SK-N-SH (cell line): ENCODE measurements around the gene LBHD1. TPM values are rescaled to one million over a fixed set of nuclear protein-coding genes. Genes with fewer than 3 reads are reported as not detected.

Source experiments
- CTCF ChIA-PET: fragments of 300-600, 350-600 bp; formaldehyde crosslinking; extraction: SDS; loops from one replicate; lab custom pipeline; 2021; lab: Yijun Ruan, JAX
- POLR2A ChIA-PET: fragments of 350-600 bp; sonication (Branson Sonifier 250); formaldehyde crosslinking; extraction: SDS; loops from one replicate; lab custom pipeline; 2020; ENCODE audit warnings: antibody characterized with exemption, inconsistent platforms; lab: Yijun Ruan, JAX
- DNase-seq: peaks from one replicate; pipeline ENCODE4 v3.0.0; 2012
- H2AFZ ChIP-seq: fragments of 200-600 bp; sonication (generic); 2 replicates; pipeline ENCODE4 v1.8.1; 2016; ENCODE audit warnings: antibody characterized with exemption, mild to moderate bottlenecking, low read depth
- H3F3A ChIP-seq: fragments of 200-600 bp; sonication (generic); replicated peaks from 2 replicates; pipeline ENCODE3; 2016; ENCODE audit warnings: antibody characterized with exemption, mild to moderate bottlenecking; ENCODE audit not compliant: insufficient read depth
- H3K27ac ChIP-seq, 2 experiments: fragments of 200-500 bp in 1 of 2; fragments of 200-600 bp in 1 of 2; sonication (Bioruptor generic) in 1 of 2; sonication (generic), shearing (Covaris generic) in 1 of 2; 2 replicates each; pipeline versions ENCODE4 v1.5.1 to v1.6.1; 2014 to 2016; ENCODE audit warnings: low read depth in 2 of 2, inconsistent platforms in 1 of 2, low read length in 1 of 2, mild to moderate bottlenecking in 1 of 2, mixed read lengths in 1 of 2
- H3K27me3 ChIP-seq: fragments of 200-600 bp; sonication (generic), shearing (Covaris generic); 2 replicates; pipeline ENCODE4 v1.6.1; 2016; ENCODE audit warnings: mixed run types; ENCODE audit not compliant: insufficient read depth
- H3K36me3 ChIP-seq, 2 experiments: fragments of 200-500 bp in 1 of 2; fragments of 200-600 bp in 1 of 2; sonication (Bioruptor generic) in 1 of 2; sonication (generic) in 1 of 2; replicated peaks in 1 of 2; 2 replicates each; pipeline versions ENCODE3 to v1.5.1; 2014 to 2016; ENCODE audit warnings: low read length in 1 of 2, mild to moderate bottlenecking in 1 of 2; ENCODE audit not compliant: insufficient read depth in 2 of 2, control insufficient read depth in 1 of 2
- H3K4me1 ChIP-seq, 2 experiments: fragments of 200-500 bp in 1 of 2; fragments of 200-600 bp in 1 of 2; sonication (Bioruptor generic) in 1 of 2; sonication (generic), shearing (Covaris generic) in 1 of 2; 2 replicates each; pipeline versions ENCODE4 v1.5.1 to v1.6.1; 2014 to 2016; ENCODE audit warnings: low read depth in 1 of 2, low read length in 1 of 2, mixed run types in 1 of 2; ENCODE audit not compliant: insufficient read depth in 2 of 2, control insufficient read depth in 1 of 2
- H3K4me2 ChIP-seq: fragments of 200-600 bp; sonication (generic), shearing (Covaris generic); 2 replicates; pipeline ENCODE4 v1.6.1; 2017; ENCODE audit warnings: mixed run types
- H3K4me3 ChIP-seq, 2 experiments: fragments of 200-500 bp in 1 of 2; fragments of 200-600 bp in 1 of 2; sonication (Bioruptor generic) in 1 of 2; sonication (generic), shearing (Covaris generic) in 1 of 2; 2 replicates each; pipeline versions ENCODE4 v1.5.1 to v1.8.1; 2014 to 2016; ENCODE audit warnings: low read depth in 2 of 2, inconsistent platforms in 1 of 2, low read length in 1 of 2, mild to moderate bottlenecking in 1 of 2, mixed read lengths in 1 of 2, moderate library complexity in 1 of 2
- H3K79me2 ChIP-seq: fragments of 200-600 bp; sonication (generic); 2 replicates; pipeline ENCODE4 v1.8.1; 2017; ENCODE audit warnings: mild to moderate bottlenecking; ENCODE audit not compliant: insufficient read depth
- H3K9ac ChIP-seq: fragments of 200-600 bp; sonication (generic); 2 replicates; pipeline ENCODE4 v1.6.1; 2017; ENCODE audit warnings: mixed run types
- H3K9me2 ChIP-seq: fragments of 200-600 bp; sonication (generic); 2 replicates; pipeline ENCODE4 v1.6.1; 2017; ENCODE audit warnings: mixed run types
- H3K9me3 ChIP-seq: fragments of 200-600 bp; sonication (generic); 2 replicates; pipeline ENCODE4 v1.6.1; 2017; ENCODE audit warnings: mixed run types, mild to moderate bottlenecking, moderate library complexity
- H4K20me1 ChIP-seq: fragments of 200-600 bp; sonication (generic); 2 replicates; pipeline ENCODE4 v1.6.1; 2017; ENCODE audit warnings: mild to moderate bottlenecking, mixed run types; ENCODE audit not compliant: insufficient read depth
- ELF1 ChIP-seq: IDR thresholded peaks from 2 replicates; pipeline ENCODE4 v1.4.0; 2012
- GATA2 ChIP-seq: sonication (generic); formaldehyde crosslinking; IDR thresholded peaks from 2 replicates; pipeline ENCODE4 v1.5.0; 2020; ENCODE audit warnings: mild to moderate bottlenecking, missing genetic modification reagents
- IRF3 ChIP-seq: fragments of 150-350 bp; IDR thresholded peaks from 2 replicates; pipeline ENCODE4 v1.6.1; 2016; ENCODE audit warnings: mild to moderate bottlenecking, low read depth, low read length
- JUND ChIP-seq: IDR thresholded peaks from 2 replicates; pipeline ENCODE4 v1.4.0; 2012
- MXI1 ChIP-seq: IDR thresholded peaks from 2 replicates; pipeline ENCODE4 v1.6.1; 2012; ENCODE audit warnings: mild to moderate bottlenecking, low read depth, low read length, improper control_type of control experiment
- POLR2AphosphoS5 ChIP-seq: IDR thresholded peaks from 2 replicates; pipeline ENCODE4 v1.6.1; 2012; ENCODE audit warnings: low read depth, low read length
- RAD21 ChIP-seq: IDR thresholded peaks from 2 replicates; pipeline ENCODE4 v1.6.1; 2012; ENCODE audit warnings: mild to moderate bottlenecking, low read length
- RCOR1 ChIP-seq: fragments of 150-350 bp; IDR thresholded peaks from 2 replicates; pipeline ENCODE4 v1.6.1; 2017; ENCODE audit warnings: antibody characterized with exemption, low read length
- SIN3A ChIP-seq: IDR thresholded peaks from 2 replicates; pipeline ENCODE4 v1.6.1; 2012; ENCODE audit warnings: low read depth, mild to moderate bottlenecking, low read length, moderate library complexity, borderline replicate concordance
- TCF12 ChIP-seq: IDR thresholded peaks from 2 replicates; pipeline ENCODE4 v1.4.0; 2012
- USF1 ChIP-seq: IDR thresholded peaks from 2 replicates; pipeline ENCODE4 v1.4.0; 2012; ENCODE audit warnings: low read depth, borderline replicate concordance
- WGBS: methylation state at CpG from one replicate; pipeline ENCODE4 v1.1.6; 2017; ENCODE audit warnings: low lambda C conversion rate; 5-methylcytosine and 5-hydroxymethylcytosine counted together
- polyA plus RNA-seq, 3 experiments: library from polyadenylated mRNA; depleted of rRNA; stranded (reverse); fragments of >200 nt; gene quantifications; 2 replicates each; pipeline ENCODE4 v1.2.3, GENCODE V29; 2012

Gene LBHD1
- polyA plus RNA-seq, 1 of the 3 experiments (the other 2 are of a cell fraction), result 9.7 TPM

- TF ChIP-seq GATA2 (no peak), RCOR1 (no peak), IRF3 (no peak), ELF1 (no peak), MXI1 (no peak), POLR2AphosphoS5 (no peak), USF1 (no peak), TCF12 (no peak), JUND (no peak), RAD21 (no peak)
- DNase-seq, result no peak
- Histone ChIP-seq H3K9me2 (no peaks in the 10 kb centered on the region), H3K79me2 (peaks cover 49% of the 10 kb centered on the region), H2AFZ (no peak overlapping the region), H3K4me3 (no peak overlapping the region), H3K27me3 (no peaks in the 10 kb centered on the region), H3K27ac (no peak overlapping the region), H4K20me1 (0 out of 2 replicates have a peak, but pooled peaks cover 5% of the 10 kb centered on the region), H3K9me3 (no peaks in the 10 kb centered on the region), H3K9ac (no peak overlapping the region), H3K36me3 (peaks cover 7 to 16% of the 10 kb centered on the region in 2 experiments), H3F3A (peaks cover 5% of the 10 kb centered on the region), H3K4me1 (peaks cover 7 to 13% of the 10 kb centered on the region in 2 experiments; a peak in 2 of 4 replicates), H3K4me2 (no peak overlapping the region)
- ChIA-PET POLR2A (interaction anchor here (7.3 kb wide), 1 partner anchor 15 kb away, joined by 52 read pairs; the partner anchor contains the start of genes C11orf98 and CSKMT), CTCF (interaction anchor here (0.8 to 2.4 kb wide), 2 partner anchors 55 to 58 kb away, joined by 4 to 10 read pairs; partner anchors contain the start of gene TUT1)
- 97% methylated on average over 10 of the region's 11 CpGs for WGBS
Observed at GRCh38 chr11:62649486-62649885, 22.6 kb downstream of the LBHD1 start.

DNA sequence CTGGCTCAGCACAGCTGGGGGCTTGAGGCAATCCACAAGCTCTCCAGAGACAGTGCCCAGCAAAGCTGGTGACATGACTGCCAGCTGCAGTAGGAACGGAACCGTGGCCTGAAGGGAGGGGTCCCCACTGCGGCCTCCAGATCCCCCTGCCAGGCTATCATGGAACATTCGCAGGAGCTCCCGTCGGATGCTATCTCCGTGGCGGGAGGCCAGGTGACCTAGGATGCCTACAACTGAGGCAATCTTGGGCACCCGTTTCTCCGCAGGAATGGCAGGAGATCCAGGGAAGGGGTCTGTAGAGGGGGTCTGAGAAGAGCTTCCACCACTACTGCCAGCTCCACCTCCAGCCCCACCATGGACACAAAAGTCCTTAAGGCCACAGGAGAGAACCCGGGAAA is 23.1 kb downstream of the LBHD1 start:
- Histone ChIP-seq H3K9me3 (no peaks in the 10 kb centered on the region), H3K9ac (no peak overlapping the region), H3K27me3 (no peaks in the 10 kb centered on the region), H3K9me2 (no peaks in the 10 kb centered on the region), H3F3A (peaks cover 5% of the 10 kb centered on the region), H3K79me2 (peaks cover 55% of the 10 kb centered on the region), H3K4me2 (no peak overlapping the region), H3K4me1 (peaks cover 7 to 13% of the 10 kb centered on the region in 2 experiments; a peak in 2 of 4 replicates), H3K36me3 (peaks cover 11 to 16% of the 10 kb centered on the region in 2 experiments), H3K4me3 (no peak overlapping the region), H3K27ac (no peak overlapping the region), H4K20me1 (0 out of 2 replicates have a peak, but pooled peaks cover 5% of the 10 kb centered on the region), H2AFZ (no peak overlapping the region)
- POLR2A ChIA-PET, result interaction anchor here (0.7 to 7.3 kb wide), 2 partner anchors 15 to 192 kb away, joined by 3 to 52 read pairs; partner anchors contain the start of genes C11orf98 and CSKMT
- DNase-seq, result no peak
- WGBS, result 84% methylated on average over 2 of the region's 11 CpGs
- TF ChIP-seq SIN3A, result no peak
- CTCF ChIA-PET, result interaction anchor here (0.8 to 2.4 kb wide), 6 partner anchors 37 to 232 kb away, joined by 3 to 10 read pairs (median 4); partner anchors contain the start of genes SLC3A2 and TUT1
